Measurements from ENCODE around the gene SOBP.

- TF ChIP-seq CTCF (conservative IDR thresholded peaks at IDR 0.05; ENCODE audit: low read depth in 2 of 2) (no peak), POLR2AphosphoS5 (IDR thresholded peaks at IDR 0.05; ENCODE audit: low read depth) (no peak), REST (IDR thresholded peaks at IDR 0.05; ENCODE audit: unreplicated experiment) (no peak), CREB1 (CRISPR knock-in tag; IDR thresholded peaks at IDR 0.05; ENCODE audit: low read depth) (no peak), EZH2phosphoT487 (IDR thresholded peaks at IDR 0.05; ENCODE audit: unreplicated experiment) (no peak), NANOG (IDR thresholded peaks at IDR 0.05; ENCODE audit: borderline replicate concordance) (no peak), EZH2 (IDR thresholded peaks at IDR 0.05; ENCODE audit: low read depth, unreplicated experiment) (no peak), ZNF331 (CRISPR knock-in tag; IDR thresholded peaks at IDR 0.05; ENCODE audit: low read depth) (no peak), ETS1 (IDR thresholded peaks at IDR 0.05) (no peak), JUNB (IDR thresholded peaks at IDR 0.05; ENCODE audit: unreplicated experiment) (no peak), STAT1 (IDR thresholded peaks at IDR 0.05; ENCODE audit: unreplicated experiment) (no peak)
These were observed 165.9 kb downstream of the SOBP start for GRCh38 chr6:107655864-107656263.
